AG10803 (cell line): ENCODE data around the gene CPT1C.

Experiments
- DNase-seq: peaks from one replicate; pipeline ENCODE4 v3.0.0; 2010; ENCODE audit warnings: low read depth
- H3K4me3 ChIP-seq: 2 replicates; pipeline ENCODE4 v1.5.1; 2011; ENCODE audit warnings: mild to moderate bottlenecking, low read length, control low read depth
- TF ChIP-seq, protein P1 (sequence below): conservative IDR thresholded peaks from 2 replicates; pipeline ENCODE4 v1.5.1; 2011; ENCODE audit warnings: mild to moderate bottlenecking, low read length, control low read depth, inconsistent platforms

Gene CPT1C

DNA sequence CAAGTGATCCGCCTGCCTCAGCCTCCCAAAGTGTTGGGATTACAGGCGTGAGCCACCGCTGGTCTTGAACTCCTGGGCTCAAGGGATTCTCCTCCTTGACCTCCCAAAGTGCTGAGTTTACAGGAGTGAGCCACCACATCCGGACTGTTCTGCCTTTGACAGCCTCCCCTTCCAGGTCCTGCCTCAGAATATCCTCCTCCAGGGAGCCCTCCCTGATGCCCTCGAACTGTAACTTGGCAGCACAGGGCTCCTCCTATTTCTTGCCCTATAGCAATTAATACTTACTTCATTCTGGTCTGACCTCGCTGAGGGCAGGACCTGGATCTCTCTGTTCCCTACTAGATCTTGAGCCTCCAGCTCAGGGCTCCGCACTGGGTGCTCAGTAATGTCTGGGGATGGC, 5.9 kb downstream of the CPT1C start:
- H3K4me3 ChIP-seq, result no peak overlapping the region
- TF ChIP-seq, protein P1, sequence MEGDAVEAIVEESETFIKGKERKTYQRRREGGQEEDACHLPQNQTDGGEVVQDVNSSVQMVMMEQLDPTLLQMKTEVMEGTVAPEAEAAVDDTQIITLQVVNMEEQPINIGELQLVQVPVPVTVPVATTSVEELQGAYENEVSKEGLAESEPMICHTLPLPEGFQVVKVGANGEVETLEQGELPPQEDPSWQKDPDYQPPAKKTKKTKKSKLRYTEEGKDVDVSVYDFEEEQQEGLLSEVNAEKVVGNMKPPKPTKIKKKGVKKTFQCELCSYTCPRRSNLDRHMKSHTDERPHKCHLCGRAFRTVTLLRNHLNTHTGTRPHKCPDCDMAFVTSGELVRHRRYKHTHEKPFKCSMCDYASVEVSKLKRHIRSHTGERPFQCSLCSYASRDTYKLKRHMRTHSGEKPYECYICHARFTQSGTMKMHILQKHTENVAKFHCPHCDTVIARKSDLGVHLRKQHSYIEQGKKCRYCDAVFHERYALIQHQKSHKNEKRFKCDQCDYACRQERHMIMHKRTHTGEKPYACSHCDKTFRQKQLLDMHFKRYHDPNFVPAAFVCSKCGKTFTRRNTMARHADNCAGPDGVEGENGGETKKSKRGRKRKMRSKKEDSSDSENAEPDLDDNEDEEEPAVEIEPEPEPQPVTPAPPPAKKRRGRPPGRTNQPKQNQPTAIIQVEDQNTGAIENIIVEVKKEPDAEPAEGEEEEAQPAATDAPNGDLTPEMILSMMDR, result no peak
- no peak for DNase-seq

DNA sequence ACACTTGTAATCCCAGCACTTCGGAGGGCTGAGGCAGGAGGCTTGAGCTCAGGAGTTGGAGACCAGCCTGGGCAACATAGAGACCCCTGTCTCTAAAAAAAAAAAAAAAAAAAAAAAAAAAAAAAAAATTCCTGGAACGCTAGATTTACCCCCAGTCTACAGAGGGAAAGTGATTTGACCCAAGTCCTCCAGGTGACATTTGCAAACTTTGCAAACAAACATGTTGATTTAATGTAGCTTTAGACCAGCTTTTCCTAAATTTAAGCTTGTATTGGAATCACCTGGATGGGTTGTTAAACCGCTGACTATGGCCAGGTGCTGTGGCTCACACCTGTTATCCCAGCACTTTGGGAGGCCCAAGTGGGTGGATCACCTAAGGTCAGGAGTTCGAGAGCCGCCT, 8.4 kb downstream of the CPT1C start:
- no peak for DNase-seq
- no peak overlapping the region for H3K4me3 ChIP-seq
- TF ChIP-seq, protein P1, result no peak

DNA sequence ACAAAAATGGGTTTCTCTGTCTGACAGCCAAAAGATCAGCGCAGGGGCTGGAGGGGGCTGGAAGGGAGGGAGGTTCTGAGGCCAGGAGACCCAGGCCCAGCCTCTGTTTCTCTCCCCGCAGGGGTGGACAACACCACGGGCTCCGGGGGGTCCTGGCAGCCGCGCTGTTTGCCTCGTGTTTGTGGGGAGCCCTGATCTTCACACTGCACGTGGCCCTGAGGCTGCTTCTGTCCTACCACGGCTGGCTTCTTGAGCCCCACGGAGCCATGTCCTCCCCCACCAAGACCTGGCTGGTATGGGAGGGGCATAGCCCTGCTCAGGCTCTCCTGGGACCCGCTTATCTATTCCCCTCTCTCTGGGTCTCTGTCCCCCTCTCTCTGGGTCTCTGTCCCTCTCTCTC, 9.6 kb downstream of the CPT1C start:
- TF ChIP-seq, protein P1, result no peak
- DNase-seq, result no peak
- H3K4me3 ChIP-seq, result no peak overlapping the region

DNA sequence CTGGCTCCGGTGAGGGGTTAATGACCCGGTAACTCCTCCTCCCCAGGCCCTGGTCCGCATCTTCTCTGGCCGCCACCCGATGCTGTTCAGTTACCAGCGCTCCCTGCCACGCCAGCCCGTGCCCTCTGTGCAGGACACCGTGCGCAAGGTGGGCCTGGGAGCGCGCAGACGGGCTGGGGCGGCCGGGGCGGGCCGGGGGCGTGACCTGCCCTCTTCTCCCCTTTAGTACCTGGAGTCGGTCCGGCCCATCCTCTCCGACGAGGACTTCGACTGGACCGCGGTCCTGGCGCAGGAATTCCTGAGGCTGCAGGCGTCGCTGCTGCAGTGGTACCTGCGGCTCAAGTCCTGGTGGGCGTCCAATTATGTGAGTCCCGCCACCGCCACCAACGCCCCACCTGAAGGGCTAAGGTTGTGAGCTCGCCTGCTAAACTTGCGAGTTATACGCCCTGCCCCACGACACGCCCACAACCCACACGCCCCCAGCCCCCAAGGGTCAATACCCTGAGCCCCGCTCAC, 10.4 kb downstream of the CPT1C start:
- TF ChIP-seq, protein P1, result no peak
- no peak for DNase-seq
- H3K4me3 ChIP-seq, result no peak overlapping the region

DNA sequence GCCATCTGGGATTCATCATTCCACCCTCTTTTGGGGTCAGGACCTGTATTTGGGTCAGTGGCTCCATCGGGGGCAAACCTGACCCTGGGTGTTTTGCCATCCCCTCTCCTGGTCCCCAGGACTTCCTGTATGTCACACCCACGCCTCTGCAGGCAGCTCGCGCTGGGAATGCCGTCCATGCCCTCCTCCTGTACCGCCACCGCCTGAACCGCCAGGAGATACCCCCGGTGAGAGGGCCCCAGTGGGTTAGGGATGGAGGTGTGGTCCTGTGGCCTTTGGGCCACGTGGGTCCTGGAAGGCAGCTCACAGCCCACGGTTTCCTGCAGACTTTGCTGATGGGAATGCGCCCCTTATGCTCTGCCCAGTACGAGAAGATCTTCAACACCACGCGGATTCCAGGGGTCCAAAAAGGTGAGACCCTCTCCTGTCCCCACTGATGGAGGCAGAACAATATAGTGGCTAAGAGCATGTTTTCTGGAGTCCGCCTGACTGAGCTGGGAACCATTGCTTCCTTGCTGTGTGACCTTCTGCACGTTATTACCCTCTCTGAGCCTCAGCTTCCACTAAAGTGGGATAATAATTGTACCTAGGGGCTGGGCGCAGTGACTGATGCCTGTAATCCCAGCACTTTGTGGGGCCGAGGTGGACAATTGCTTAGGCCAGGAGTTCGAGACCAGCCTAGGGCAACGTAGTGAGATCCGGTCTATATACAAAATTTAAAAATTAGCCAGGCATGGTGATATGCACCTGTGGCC, 14.1 kb downstream of the CPT1C start:
- no peak overlapping the region for H3K4me3 ChIP-seq
- TF ChIP-seq, protein P1, result no peak
- no peak for DNase-seq

DNA sequence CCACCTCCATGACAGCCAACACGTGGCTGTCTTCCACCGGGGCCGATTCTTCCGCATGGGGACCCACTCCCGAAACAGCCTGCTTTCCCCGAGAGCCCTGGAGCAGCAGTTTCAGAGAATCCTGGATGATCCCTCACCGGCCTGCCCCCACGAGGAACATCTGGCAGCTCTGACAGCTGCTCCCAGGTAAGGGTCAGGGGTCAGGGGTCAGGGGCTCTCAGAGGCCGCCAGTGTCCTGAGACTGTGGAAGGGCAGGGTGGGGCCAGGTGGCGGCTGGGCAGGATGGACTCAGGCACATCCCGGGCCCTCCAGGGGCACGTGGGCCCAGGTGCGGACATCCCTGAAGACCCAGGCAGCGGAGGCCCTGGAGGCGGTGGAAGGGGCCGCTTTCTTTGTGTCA, 15.0 kb downstream of the CPT1C start:
- DNase-seq, result no peak
- TF ChIP-seq, protein P1, result no peak
- H3K4me3 ChIP-seq, result no peak overlapping the region

DNA sequence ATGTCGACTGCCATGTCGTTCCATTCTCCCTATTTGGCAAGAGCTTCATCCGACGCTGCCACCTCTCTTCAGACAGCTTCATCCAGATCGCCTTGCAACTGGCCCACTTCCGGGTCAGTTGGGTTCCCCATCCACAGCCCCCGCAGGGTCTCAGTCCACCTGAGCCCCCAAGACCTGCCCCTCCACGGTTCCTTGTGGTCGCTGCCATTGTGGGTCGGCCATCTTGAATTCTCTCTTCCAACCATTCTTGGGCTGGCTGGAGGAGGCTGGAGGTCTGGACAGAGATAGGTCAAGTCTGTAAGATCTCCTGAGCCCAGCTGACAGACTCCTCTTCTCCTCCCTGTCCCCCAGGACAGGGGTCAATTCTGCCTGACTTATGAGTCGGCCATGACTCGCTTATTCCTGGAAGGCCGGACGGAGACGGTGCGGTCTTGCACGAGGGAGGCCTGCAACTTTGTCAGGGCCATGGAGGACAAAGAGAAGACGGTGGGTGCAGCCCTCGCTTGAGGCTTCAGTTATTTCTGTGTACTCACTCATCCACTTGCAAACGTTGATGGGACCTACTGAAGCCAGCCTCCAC, 19.5 kb downstream of the CPT1C start:
- no peak overlapping the region for H3K4me3 ChIP-seq
- no peak for DNase-seq
- TF ChIP-seq, protein P1, result no peak
